GM18870 (cell line): ENCODE measurements around the gene PREX1.

Source experiments
- ATAC-seq: cut with Tn5 transposase; IDR thresholded peaks from one replicate; pipeline ENCODE4 v1.9.1; 2021; ENCODE audit warnings: moderate library complexity; ENCODE audit not compliant: unreplicated experiment

Gene PREX1

GRCh38 chr20:48642105-48642880, 185.5 kb downstream of the PREX1 start:
- ATAC-seq, result no peak

- ATAC-seq, result no peak
Measured at GRCh38 chr20:48640871-48641270, 186.9 kb downstream of the PREX1 start.

- no peak for ATAC-seq
Measured at GRCh38 chr20:48639899-48640298, 187.9 kb downstream of the PREX1 start.

- no peak for ATAC-seq
Measured at GRCh38 chr20:48638546-48638945, 189.3 kb downstream of the PREX1 start.

- no peak for ATAC-seq
Measured at GRCh38 chr20:48637461-48637860, 190.3 kb downstream of the PREX1 start.

- no peak for ATAC-seq
Measured at GRCh38 chr20:48636301-48636700, 191.5 kb downstream of the PREX1 start.

GRCh38 chr20:48635791-48636267, 192.0 kb downstream of the PREX1 start:
- ATAC-seq, result no peak

- no peak for ATAC-seq
Measured at GRCh38 chr20:48635361-48635760, 192.4 kb downstream of the PREX1 start.

- no peak for ATAC-seq
Measured at GRCh38 chr20:48634641-48635040, 193.2 kb downstream of the PREX1 start.

GRCh38 chr20:48633620-48634257, 194.1 kb downstream of the PREX1 start:
- no peak for ATAC-seq

- ATAC-seq, result no peak
Measured at GRCh38 chr20:48632825-48633619, 194.8 kb downstream of the PREX1 start.

GRCh38 chr20:48632017-48632824, 195.6 kb downstream of the PREX1 start:
- no peak for ATAC-seq

GRCh38 chr20:48631114-48632016, 196.4 kb downstream of the PREX1 start:
- no peak for ATAC-seq

- no peak for ATAC-seq
Measured at GRCh38 chr20:48630342-48631075, 197.3 kb downstream of the PREX1 start.

GRCh38 chr20:48629960-48630315, 197.9 kb downstream of the PREX1 start:
- ATAC-seq, result no peak

GRCh38 chr20:48629069-48629959, 198.5 kb downstream of the PREX1 start:
- ATAC-seq, result no peak

GRCh38 chr20:48627737-48628128, 200.1 kb downstream of the PREX1 start:
- no peak for ATAC-seq
